NCI-H1694 (cell line): ENCODE measurements around the gene LMO7.
"Not testable (repeated sequence)": the region's sequence is repeated elsewhere in the genome, so short reads cannot be mapped to it uniquely, and the experiment has no call there.

Experiments used
- DNase-seq: peaks from one replicate; lab custom pipeline; 2025; lab: John Stamatoyannopoulos, UW

LMO7 gene

DNA sequence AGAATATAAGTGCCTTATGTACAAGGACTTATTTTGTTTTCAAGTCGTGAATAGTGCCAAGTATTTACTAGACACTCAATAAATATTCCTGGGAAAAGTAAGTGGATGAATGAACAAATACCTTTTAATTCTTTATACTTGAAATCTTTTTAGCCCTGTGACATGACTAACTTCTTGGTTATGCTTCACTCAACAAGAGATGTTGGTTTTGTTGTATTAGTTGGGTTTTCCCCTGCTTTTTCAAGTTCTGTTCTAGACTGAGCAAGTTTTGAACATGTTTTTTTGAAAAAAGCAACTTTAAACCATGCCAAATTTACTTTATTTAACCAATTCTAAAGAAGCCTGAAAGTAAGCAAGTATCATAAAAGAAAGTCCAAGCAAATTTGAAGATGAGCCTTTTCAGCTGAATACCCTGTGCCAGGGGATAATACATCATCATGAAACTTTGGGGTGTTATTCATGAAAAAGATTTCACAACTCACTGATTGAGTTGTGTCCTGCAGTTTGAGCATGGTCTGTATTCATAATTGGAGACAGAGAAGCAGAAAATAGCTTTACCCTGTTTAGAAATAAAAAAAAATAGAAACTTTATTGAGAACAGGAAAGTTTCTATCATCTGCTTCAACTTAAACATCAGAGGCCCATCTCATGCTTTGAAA lies 11.1 kb downstream of the LMO7 start:
- no peak for DNase-seq

DNA sequence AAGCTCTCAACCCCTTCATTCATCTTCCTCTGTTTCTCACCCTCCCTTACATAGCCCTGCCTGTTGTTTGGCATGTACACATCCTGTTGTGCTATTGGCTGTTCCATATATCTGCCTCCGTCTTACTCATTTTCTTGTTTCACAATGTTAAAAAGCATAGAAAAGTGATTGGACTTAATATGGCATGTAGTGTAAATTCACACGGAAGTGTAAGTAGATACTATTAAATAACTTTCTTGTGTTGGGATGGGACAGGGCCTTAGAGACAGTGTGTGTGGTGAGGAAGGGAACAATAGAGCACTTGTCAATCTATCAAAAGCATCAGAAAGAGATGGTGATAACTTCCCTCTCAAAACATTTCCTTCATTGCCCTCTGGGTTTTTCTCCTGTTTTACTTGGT lies 12.3 kb downstream of the LMO7 start:
- DNase-seq: no peak

DNA sequence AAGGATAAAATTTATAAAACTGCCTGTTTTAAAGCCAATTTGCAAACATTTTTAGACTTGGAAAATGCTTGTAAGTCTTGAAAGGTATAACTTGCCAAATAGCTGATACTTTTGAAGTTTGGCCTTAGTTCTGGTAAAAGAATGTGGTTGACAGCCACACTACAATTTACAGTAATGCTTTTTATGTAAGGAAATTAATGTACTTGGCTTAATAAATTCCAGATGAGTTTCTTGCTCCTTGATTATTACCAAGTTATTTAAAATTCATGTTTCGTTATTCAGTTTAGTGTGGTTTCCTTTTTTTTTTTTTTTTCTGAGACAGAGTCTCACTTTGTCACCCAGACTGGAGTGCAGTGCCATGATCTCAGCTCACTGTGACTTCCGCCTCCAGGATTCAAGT lies 14.9 kb downstream of the LMO7 start:
- DNase-seq: no peak

- no peak for DNase-seq
These were observed 16.6 kb downstream of the LMO7 start for GRCh38 chr13:75652726-75653125.

GRCh38 chr13:75656425-75656989 lies 20.4 kb downstream of the LMO7 start:
- no peak for DNase-seq

GRCh38 chr13:75657111-75657510 lies 21.0 kb downstream of the LMO7 start:
- no peak for DNase-seq

- DNase-seq: no peak
These were observed 24.6 kb downstream of the LMO7 start for GRCh38 chr13:75660694-75661093.

DNA sequence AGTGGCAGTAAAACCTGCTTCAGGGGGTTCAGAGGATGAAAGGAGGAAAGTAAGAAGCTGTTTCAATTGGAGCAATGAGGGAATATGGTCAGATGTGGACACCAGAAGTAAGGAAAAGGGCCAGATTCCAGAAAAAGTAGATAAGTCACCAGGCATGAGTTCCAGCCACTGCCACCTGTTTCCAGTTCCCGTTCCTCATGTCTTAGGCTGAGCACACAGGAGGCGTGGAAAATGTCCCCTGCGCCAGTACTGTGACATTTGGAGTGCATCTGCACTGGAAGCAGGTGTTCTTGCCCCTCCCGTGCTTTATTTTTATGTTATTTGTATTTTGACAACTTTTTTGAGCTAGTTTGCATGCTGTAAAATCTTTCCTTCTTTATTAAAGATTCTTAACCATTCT lies 25.3 kb downstream of the LMO7 start:
- DNase-seq: no peak

DNA sequence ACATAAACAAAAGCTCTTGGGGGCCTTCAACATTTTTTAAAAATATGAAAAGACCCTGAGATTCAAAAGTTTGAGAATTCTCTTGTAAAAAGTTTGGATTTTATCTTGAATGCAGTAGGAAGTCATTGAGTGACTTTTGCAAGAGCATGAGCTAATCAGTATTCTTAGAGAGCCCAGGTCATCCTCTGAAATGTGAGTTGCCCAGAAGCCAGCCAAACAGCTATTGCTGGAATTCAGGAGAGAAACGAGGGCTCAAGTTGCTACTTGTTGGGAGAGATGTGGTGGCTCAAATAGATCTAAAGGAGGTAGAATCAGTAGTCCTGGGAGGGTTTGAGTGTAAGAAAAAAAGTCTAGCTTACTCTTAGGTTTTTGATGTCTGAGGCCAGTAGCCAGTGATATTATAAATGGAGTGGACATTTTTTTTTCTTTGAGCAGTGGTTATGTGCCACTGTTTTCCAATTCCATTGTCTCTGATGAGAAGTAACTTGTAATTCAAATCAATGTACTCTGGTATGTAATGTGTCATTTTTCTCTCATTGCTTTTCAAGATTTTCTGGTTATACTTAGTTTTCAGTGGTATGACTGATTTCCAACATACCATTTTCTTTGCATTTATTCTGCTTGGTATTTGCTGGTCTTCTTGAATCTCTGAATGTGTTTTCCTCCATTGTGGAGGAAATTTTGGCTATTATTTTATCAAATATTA lies 30.7 kb downstream of the LMO7 start:
- DNase-seq: no peak

DNA sequence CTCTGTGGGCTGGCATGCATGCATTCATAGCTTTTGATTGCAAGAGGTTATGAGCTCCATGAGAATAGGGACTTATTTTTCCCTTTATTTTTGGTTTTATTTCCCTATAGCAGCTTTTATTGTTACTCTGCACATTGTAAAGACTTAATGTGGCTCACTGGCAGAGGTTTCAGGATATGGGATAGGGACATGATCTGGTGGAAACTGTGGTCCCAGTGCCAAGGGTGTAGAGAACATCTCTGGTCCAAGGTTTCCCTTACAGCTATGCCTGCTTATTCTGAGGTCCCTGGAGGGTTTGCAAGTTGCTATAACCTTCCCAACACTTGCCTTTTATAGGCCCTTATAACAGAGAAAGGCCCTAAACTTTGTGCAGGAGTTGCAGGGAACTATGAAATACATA lies 33.6 kb downstream of the LMO7 start:
- no peak for DNase-seq

GRCh38 chr13:75670496-75670895 lies 34.4 kb downstream of the LMO7 start:
- DNase-seq: no peak

DNA sequence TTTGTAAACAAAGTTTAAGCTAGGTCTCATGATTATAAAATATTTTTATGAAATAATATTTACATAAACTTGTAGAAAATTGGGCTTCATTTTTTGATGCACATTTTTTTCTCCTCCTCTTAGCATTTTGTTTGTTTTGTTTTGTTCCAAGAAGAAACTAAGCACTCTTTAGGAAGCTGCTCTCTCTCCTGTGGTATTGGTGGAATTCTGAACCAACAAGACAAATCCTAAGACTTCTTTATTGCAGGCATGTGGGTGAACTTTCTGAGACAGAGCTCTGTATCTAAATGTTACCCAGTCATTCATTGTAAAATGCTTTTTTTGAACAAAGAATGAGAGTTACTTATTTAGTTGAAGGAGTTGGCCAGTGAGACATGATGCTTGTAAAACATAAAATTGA lies 39.3 kb downstream of the LMO7 start:
- no peak for DNase-seq

- no peak for DNase-seq
These were observed 43.3 kb downstream of the LMO7 start for GRCh38 chr13:75679459-75679858.

- DNase-seq: not testable (repeated sequence)
These were observed 44.1 kb downstream of the LMO7 start for GRCh38 chr13:75680251-75680650.

GRCh38 chr13:75682326-75682725 lies 46.2 kb downstream of the LMO7 start:
- DNase-seq: no peak

- peak; percentile 8 for DNase-seq
These were observed 49.1 kb downstream of the LMO7 start for GRCh38 chr13:75685239-75685697.

GRCh38 chr13:75687150-75687763 lies 51.1 kb downstream of the LMO7 start:
- peak; percentile 54 for DNase-seq

DNA sequence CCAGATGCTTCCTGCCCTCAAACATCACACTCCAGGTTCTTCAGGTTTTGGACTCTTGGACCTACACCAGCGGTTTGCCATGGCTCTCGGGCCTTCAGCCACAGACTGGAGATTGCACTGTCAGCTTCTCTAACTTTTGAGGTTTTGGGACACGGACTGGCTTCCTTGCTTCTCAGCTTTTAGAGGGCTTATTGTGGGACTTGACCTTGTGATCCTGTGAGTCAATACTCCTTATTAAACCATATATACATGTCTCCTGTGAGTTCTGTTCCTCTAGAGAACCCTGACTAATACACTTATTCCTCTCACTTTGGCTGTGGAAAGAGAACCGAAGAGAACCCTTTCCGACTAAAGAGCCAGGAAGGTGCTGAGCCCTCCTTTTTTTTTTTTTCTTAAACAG lies 53.6 kb downstream of the LMO7 start:
- no peak for DNase-seq

DNA sequence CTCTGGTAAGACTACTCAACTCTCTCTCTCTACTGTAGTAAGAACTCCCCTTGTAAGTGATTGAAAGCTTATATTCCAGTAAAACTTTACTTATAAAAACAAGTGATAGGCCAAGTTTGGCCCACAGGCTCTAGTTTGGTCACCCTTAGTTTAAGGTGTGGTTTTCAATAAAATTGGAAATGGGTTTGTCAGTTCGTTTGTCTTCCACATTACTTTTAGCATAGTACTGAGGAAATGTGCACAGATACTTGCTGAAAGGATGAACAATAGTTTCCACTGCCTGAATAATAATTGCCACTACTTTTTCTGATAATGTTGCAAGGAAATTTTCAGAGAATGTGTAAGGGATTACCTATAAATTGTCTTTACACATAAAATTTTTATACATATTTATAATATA lies 54.5 kb downstream of the LMO7 start:
- no peak for DNase-seq

- no peak for DNase-seq
These were observed 55.1 kb downstream of the LMO7 start for GRCh38 chr13:75691183-75691582.

- peak; percentile 39 for DNase-seq
These were observed 57.1 kb downstream of the LMO7 start for GRCh38 chr13:75693227-75693626.

- DNase-seq: no peak
These were observed 58.6 kb downstream of the LMO7 start for GRCh38 chr13:75694722-75695121.

DNA sequence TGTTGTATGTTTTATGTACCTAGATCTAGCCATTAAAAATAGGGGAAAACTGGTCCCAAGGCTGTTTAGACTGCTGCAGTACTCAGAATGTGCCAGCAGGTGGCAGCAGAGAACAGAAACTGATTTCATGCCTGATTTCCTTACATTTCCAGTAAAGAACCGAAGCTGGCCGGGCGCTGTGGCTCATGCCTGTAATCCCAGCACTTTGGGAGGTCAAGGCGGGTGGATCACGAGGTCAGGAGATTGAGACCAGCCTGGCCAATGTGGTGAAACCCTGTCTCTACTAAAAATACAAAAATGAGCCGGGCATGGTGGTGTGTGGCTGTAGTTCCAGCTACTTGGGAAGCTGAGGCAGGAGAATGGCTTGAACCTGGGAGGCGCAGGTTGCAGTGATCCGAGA lies 59.8 kb downstream of the LMO7 start:
- peak; percentile 87 for DNase-seq
